HG03354 (cell line): ENCODE results near the gene SLC28A3.

Source experiments
- ATAC-seq: cut with Tn5 transposase; IDR thresholded peaks from one replicate; pipeline ENCODE4 v1.9.1; 2021; ENCODE audit warnings: mild to moderate bottlenecking; ENCODE audit not compliant: unreplicated experiment, poor library complexity, severe bottlenecking

SLC28A3 gene

DNA sequence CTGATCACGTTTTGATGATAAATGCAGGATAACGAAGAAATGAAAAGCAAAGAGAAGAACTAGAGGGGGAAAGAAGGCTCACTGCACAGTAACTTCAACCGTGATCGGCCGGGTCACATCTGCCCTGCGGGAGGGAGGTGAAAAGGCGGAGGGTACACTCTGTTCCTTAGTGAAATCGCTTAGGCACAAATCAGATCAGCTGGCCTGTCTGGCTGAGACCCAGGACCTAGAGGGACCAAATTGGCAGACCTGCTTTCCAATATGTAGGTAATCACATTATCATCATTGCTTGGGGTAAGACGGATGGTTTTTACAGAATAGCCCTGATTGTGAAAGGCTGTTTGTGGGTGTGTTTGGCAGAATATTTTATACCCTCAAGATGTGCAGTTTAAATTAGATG lies 82.2 kb downstream of the SLC28A3 start:
- ATAC-seq = no peak

DNA sequence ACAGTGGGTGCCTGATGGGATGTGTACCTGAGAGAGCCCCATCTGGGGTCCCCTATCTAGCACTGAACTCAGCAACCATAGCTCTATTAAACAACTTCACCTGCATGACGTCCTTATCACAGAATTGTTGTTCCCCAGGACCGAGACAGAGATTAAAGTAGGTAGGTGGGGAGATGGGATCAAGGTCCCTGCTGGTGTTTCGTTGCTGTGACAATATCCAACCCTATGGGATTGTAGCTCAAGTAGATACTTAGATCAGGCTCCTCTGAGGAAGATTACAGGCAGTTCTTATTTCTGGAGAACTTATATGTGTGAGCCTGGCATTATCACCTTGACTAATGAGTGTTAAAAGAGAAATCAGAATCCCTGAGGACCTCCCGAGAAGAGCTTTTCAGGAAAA lies 84.9 kb downstream of the SLC28A3 start:
- no peak for ATAC-seq

DNA sequence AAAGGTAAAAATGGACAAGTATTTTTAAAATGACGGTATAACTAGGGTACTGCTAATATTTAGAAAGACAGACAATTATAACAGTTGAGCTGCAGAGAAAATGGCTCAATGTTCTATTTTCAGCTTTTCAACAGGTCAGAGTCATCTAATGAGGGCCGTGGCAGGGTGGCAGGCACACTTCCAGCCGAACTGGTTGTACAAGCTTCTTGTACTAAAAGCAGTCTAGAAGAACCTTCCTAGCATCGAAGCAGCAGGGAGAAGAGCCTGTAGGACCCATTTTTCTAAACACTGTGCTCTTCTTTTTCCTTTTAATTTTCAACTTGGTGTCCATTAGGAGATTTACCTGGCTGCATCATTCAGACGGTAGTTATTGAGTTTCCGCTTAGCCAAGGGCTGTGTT lies 85.6 kb downstream of the SLC28A3 start:
- no peak for ATAC-seq

GRCh38 chr9:84251921-84252320 lies 88.6 kb downstream of the SLC28A3 start:
- ATAC-seq = no peak

- no peak for ATAC-seq
These were observed 98.7 kb downstream of the SLC28A3 start for GRCh38 chr9:84241817-84242373.

DNA sequence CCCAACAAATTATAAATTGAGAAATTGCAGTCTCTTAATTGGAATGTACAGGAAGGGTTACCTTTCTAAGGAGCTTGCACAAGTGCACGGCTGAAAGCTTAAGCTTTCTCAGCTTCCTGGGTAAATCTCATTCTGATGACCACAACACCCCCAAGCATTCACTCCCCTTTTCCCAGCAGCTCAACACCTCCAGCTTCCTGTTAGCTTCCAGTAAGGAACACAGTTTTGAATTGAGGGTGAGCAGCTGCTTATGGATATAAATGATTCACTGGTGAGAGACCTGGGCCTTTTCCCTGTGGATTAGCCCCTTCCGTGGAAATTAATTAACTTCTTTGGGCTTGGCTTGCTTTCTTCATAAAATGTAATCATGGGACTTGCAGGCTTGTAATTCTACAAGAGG lies 101.2 kb downstream of the SLC28A3 start:
- no peak for ATAC-seq

DNA sequence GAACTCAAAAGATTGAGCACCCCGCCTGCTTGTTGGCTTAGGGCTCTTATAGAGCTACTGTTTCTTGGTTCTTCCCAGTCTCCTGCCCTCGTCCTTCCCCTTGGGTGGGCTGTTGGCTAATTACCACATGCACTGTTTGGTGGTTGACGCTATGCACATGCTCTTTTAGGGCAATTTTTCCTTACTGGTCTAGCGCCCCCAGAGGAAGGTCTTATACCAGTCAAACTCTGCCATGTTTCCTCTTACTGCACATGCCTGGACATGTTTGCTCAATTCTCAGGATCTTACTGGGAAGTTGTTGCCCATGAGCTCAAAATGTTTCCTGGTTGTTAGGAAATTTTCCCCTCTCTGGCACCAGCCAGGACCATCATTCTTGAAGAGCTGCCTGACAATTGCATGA lies 101.9 kb downstream of the SLC28A3 start:
- ATAC-seq = no peak

- no peak for ATAC-seq
These were observed 105.0 kb downstream of the SLC28A3 start for GRCh38 chr9:84235511-84235910.

DNA sequence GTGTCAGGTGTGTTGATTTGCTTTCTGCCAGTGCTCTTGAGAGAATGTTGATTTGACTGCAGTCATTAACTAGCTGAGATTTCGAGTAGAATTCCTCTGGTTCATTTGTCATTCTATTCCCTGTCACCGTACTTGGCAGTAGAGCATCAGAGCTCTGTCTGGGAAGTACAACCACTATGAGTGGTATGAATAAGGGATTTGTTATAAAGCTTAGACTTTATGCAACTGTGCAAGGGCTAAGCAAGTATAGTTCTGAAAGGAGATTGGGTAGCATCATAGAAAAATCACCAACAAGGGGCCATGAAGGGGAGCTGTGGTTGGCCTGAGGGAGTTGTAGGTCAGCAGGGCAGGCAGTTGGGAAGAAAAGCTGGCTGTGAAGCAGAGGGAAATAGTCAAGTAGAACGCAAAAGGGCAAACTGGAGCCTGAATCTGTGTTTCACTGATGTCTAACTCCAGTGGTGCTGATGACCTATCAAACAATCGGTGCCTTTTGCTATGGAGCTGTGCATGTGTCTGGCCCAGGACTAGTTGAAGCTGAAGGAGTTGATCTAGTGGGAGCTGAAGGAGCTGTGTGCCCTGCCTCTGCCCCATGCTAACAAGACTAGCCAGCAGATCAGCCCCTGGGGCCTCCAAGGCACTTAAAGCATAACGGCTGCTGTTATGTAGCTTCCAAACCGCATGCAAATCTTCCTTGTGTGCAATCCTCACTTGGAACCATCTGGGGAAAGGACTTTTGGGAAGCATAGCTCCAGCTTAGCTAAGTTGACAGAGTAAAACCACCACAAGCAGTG lies 110.0 kb downstream of the SLC28A3 start:
- no peak for ATAC-seq

DNA sequence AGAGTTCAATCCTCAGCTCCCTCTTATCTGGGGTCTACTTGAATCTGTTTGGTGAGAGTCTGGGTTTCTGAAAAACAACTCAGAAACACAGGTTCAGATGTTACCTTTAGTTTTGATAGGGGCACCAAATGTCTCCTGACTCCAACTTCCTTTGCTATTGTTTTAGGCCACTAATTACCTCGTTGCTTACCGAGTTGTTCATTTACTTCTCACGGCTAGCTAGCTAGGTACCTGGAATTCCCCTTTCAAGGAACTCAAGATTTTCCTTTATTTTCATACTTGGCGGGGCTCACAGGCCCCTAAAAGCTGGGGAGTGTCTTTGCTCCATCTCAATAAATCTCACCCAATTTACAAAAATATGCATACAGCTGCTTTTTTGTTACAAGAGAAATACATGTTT lies 111.4 kb downstream of the SLC28A3 start:
- ATAC-seq = no peak

- ATAC-seq = no peak
These were observed 112.3 kb downstream of the SLC28A3 start for GRCh38 chr9:84228130-84228720.

- ATAC-seq = no peak
These were observed 114.4 kb downstream of the SLC28A3 start for GRCh38 chr9:84226126-84226525.
